D721Med (cell line): Measurements from ENCODE around the gene TCERG1L.

Experiments used
- DNase-seq: peaks from one replicate; pipeline ENCODE4 v3.0.0; 2011; ENCODE audit warnings: low spot score; ENCODE audit not compliant: insufficient read length
- FAIRE-seq: peaks from 2 replicates; lab custom pipeline; 2011; peaks lifted over from hg19 to GRCh38; lab: Jason Lieb, UNC
- TF ChIP-seq, protein P1 (sequence below): IDR thresholded peaks from 2 replicates; pipeline ENCODE4 v1.5.1; 2012; ENCODE audit warnings: mild to moderate bottlenecking, control low read depth; ENCODE audit not compliant: insufficient read depth; ENCODE audit errors: missing control alignments

TCERG1L gene, protein sequence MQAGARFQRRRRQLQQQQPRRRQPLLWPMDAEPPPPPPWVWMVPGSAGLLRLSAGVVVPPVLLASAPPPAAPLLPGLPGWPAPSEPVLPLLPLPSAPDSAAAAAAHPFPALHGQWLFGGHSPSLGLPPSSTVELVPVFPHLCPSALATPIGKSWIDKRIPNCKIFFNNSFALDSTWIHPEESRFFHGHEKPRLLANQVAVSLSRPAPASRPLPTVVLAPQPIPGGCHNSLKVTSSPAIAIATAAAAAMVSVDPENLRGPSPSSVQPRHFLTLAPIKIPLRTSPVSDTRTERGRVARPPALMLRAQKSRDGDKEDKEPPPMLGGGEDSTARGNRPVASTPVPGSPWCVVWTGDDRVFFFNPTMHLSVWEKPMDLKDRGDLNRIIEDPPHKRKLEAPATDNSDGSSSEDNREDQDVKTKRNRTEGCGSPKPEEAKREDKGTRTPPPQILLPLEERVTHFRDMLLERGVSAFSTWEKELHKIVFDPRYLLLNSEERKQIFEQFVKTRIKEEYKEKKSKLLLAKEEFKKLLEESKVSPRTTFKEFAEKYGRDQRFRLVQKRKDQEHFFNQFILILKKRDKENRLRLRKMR

DNA sequence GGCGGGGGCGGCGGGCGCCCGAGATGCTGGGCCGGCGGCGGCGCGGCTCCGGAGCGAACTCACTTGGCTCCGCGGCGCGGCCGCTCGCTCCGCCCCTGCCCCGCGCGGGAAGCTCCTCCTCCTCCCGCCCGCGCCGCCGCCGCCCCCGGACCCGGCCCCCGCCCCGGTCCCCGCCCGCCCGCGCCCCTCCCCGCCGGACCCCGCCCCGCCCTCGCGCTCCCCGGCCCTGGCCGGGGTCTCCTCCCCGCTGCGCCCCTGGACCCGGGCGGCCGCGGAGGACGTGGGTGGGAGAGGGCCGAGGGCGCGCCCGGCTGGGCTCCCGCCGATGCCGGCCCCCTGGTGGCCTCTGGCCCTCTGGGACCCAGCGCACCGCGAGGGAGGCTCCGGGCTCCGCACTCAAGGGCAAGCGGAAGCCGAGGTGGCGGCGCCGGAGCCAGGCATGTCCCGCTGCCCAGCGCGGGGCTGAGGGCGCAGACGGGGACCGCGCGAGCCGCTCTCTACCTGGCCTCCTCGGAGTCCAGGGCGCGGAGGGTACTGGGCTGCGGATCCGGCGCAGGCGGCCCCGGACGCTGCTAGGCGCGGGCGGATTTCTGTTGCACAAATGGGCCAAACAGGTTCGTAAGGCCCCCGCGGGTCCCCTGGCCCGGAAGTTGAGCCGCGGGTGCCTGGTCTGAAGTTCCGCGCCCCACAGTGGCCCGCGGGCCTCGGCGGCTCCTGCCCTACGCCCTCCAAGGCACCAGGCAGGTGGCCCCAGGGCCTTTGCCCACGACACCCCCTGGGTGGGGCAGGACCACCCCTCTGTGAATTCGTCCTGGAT lies at the start of gene TCERG1L:
TSS of gene TCERG1L (minus strand) at position 61 of the 817 bp plus-strand sequence. CDS start 86 bp downstream, outside the sequence.
- FAIRE-seq (no peak), DNase-seq (no peak)
- TF ChIP-seq, protein P1, sequence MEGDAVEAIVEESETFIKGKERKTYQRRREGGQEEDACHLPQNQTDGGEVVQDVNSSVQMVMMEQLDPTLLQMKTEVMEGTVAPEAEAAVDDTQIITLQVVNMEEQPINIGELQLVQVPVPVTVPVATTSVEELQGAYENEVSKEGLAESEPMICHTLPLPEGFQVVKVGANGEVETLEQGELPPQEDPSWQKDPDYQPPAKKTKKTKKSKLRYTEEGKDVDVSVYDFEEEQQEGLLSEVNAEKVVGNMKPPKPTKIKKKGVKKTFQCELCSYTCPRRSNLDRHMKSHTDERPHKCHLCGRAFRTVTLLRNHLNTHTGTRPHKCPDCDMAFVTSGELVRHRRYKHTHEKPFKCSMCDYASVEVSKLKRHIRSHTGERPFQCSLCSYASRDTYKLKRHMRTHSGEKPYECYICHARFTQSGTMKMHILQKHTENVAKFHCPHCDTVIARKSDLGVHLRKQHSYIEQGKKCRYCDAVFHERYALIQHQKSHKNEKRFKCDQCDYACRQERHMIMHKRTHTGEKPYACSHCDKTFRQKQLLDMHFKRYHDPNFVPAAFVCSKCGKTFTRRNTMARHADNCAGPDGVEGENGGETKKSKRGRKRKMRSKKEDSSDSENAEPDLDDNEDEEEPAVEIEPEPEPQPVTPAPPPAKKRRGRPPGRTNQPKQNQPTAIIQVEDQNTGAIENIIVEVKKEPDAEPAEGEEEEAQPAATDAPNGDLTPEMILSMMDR = no peak

DNA sequence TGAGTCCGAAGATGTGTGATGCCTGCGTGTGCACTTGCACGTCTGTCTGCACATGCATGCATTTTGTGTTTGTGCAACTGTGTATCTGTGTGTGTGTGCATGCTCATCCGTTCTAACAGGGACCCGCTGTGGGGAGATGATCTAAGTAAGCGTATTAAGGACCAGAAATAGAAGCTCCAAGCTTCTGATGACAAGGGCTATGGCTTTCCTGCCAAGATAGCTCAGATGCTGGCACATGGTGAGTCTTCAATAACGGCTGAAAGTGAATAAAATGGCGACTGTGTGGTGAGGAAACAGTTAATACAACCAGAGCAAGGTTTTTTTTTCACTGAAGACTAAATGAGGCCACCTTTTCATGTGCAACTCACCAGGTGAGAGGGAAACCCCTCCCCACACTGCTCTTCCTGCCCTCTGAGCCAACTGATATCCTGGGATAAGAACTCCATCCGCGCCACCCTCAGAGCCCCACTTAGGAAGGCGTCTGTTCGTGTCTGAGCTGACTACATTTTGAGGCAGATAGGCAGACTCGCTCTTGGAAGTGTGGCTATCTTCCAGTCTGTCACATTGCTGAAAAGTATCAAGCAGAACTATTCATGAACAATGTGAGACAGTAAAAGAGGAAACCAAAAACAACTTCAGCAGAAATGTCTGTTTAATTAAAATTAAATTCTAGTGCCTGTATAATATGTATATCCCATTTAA lies 47.4 kb upstream of the TCERG1L start:
- FAIRE-seq = no peak
- no peak for DNase-seq
- TF ChIP-seq, protein P1 = no peak

DNA sequence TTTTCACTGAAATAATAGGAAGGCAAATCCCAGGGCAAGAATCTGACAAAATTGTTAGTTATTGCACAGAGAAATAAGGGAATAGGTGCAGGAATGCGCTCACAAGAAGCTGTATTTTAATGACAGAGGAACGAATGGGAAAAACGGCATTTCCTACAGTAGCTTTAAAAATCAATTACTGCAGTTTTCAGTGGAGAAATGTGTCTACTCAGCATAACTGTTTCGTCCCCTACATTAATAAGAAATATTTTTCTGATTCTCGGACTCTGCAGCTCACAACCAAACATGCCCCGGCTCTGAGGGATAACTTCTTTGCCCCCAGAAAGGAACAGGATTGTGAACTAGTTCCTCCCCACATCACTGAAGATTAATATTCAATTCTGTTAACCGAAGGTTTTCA lies 44.9 kb upstream of the TCERG1L start:
- FAIRE-seq (no peak), DNase-seq (no peak)
- TF ChIP-seq, protein P1 = no peak

DNA sequence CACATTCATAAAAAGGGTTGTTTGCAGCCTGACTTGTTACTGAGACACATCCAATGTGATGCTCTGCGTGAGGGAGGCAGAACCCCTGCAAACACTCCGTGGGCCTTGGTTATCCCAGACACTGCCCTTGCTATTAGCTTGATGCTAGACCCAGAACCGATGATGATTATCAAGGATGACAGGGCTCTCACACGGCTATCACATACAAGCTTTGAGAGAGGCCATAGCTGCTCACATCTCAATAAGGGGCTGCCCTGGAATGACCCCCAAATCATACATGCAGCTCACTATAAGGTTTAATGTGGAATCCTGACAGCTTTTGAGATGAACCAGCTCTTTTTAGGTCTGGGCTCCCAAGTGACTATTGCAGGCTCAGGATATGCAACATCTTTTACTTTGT lies 44.4 kb upstream of the TCERG1L start:
- DNase-seq = no peak
- TF ChIP-seq, protein P1 = no peak
- no peak for FAIRE-seq

DNA sequence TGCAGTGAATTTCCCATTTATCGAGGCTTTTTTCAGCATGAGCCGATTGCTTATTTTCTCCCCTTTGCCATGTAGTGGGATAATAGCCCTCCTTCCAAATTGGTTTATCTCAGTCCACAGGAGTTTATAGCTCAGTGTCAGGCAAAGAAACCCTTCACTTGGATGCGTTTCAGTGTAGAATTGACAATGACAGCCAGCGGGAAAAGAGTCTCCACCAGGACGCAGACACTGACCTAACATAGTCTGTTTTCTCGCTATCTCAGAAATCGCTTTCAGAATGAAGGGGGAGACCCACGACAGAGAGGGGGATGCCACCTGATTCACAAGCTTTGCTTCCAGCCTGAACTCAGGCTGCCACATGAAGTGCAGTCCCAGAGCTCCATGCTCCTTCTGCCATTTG lies 43.5 kb upstream of the TCERG1L start:
- TF ChIP-seq, protein P1 = no peak
- DNase-seq = no peak
- no peak for FAIRE-seq

DNA sequence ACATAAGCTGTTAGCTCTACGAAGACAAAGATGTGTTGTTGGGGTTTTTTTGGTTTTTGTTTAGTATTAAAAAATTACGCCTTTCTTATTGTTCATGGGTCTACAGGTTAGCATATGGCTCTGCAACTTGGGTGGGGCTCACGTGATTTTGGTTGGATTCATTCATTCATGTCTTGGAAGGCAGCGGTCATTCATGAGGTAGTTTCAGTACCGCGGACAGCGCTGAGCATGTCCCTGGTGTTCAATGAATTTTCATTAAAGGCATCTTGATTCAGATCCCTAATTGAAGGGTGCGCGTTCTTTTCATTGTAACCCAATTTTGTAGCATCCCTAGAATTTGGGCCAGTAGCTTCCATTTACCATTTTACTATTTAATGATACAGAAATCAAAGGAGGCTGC lies 42.9 kb upstream of the TCERG1L start:
- TF ChIP-seq, protein P1 = no peak
- FAIRE-seq (no peak), DNase-seq (no peak)
